Mucosa of descending colon (tissue), 3 donors: ENCODE data around the gene PCDHGB7. TPM values are rescaled to one million over a fixed set of nuclear protein-coding genes. Genes with fewer than 3 reads are reported as not detected.
A peak's percentile ranks its signal among the peaks of the same experiment; 100 is the strongest.
"Not testable (repeated sequence)": the region's sequence is repeated elsewhere in the genome, so short reads cannot be mapped to it uniquely, and the experiment has no call there.

Source experiments
- ATAC-seq: fragments of 200-7000 bp; cut with Tn5 transposase; one replicate; pipeline ENCODE4 v1.9.1; 2020; ENCODE audit warnings: mild to moderate bottlenecking, moderate library complexity
- DNase-seq, 3 donors: peaks; one replicate each; pipeline ENCODE4 v3.0.0-alpha.2; 2020
- H3K36me3 ChIP-seq: fragments of 200-600 bp; one replicate; pipeline ENCODE4 v1.8.0; 2021; ENCODE audit warnings: low read depth, mild to moderate bottlenecking
- H3K4me1 ChIP-seq: fragments of 200-600 bp; one replicate; pipeline ENCODE4 v1.8.0; 2021; ENCODE audit warnings: low read depth, mild to moderate bottlenecking
- H3K4me3 ChIP-seq: fragments of 200-600 bp; one replicate; pipeline ENCODE4 v1.8.0; 2021; ENCODE audit warnings: mild to moderate bottlenecking
- H3K9me3 ChIP-seq: fragments of 200-600 bp; one replicate; pipeline ENCODE4 v1.8.0; 2021; ENCODE audit warnings: mild to moderate bottlenecking
- CTCF ChIP-seq: fragments of 200-600 bp; IDR thresholded peaks from one replicate; pipeline ENCODE4 v1.8.0; 2022; ENCODE audit warnings: antibody characterized with exemption, mild to moderate bottlenecking
- intact Hi-C, 2 donors: fragments of 100-400 bp; cut with DNase I in 1 of 2; cut with micrococcal nuclease in 1 of 2; formaldehyde crosslinking; loops; one replicate each; pipeline versions ENCODE4 v1.11.0 to v1.11.1; 2022; cut with DNase I, micrococcal nuclease
- total RNA-seq, 3 donors: library from RNA; stranded (reverse); fragmentation: NEBNext Ultra II Directional in 2 of 3; extraction: Animal tissue kit (Norgen Biotek cat#: 25700) in 2 of 3; gene quantifications; one replicate each; pipeline versions ENCODE4 v1.2.1 to v1.2.4, GENCODE V29; 2021 to 2023
- donor health status: DM: no; HTN: no; CAD: no; lungs with moderate emphysema.
- donor health status: DM: no; HTN: no; CAD: no.
- donor health status: DM: no; HTN: yes; CAD: no.

PCDHGB7 gene
- total RNA-seq, 3 donors from 2014 or later: 4.2 to 17.9 (median 4.5) TPM

GRCh38 chr5:141397756-141398551 lies 19.5 kb upstream of the PCDHGB7 start, which contains the start of gene PCDHGB5:
Gene PCDHGB5 (plus strand): TSS chr5:141397947. CDS start chr5:141398128, 181 bp downstream.
- TF ChIP-seq CTCF: peak; percentile 18
- peaks cover 68% of the 10 kb centered on the region for H3K9me3 ChIP-seq
- H3K4me3 ChIP-seq, H3K36me3 ChIP-seq, H3K4me1 ChIP-seq, intact Hi-C loops: not testable (repeated sequence)
- peak; percentile 92 for ATAC-seq
- DNase-seq: peak in 2 of 3 donors; percentile 52 to 59

- intact Hi-C loops: no loop called here
- no peak for DNase-seq
- Histone ChIP-seq H3K9me3 (peaks cover 68% of the 10 kb centered on the region), H3K36me3 (no peaks in the 10 kb centered on the region), H3K4me1 (no peaks in the 10 kb centered on the region), H3K4me3 (no peak overlapping the region)
- no peak for TF ChIP-seq CTCF
- no peak for ATAC-seq
Observed at GRCh38 chr5:141398608-141399007, 18.9 kb upstream of the PCDHGB7 start.

- Histone ChIP-seq H3K36me3 (no peaks in the 10 kb centered on the region), H3K9me3 (peaks cover 69% of the 10 kb centered on the region), H3K4me1 (no peaks in the 10 kb centered on the region), H3K4me3 (no peak overlapping the region)
- no peak for ATAC-seq
- intact Hi-C loops: no loop called here
- DNase-seq: no peak
- TF ChIP-seq CTCF: no peak
Observed at GRCh38 chr5:141399555-141400258, 17.8 kb upstream of the PCDHGB7 start.

GRCh38 chr5:141402553-141403243 lies 14.8 kb upstream of the PCDHGB7 start, which contains the start of gene PCDHGA9:
Gene PCDHGA9 (plus strand): TSS chr5:141402778. CDS start chr5:141402953, 175 bp downstream.
- H3K9me3 ChIP-seq: peaks cover 85% of the 10 kb centered on the region
- no peak within 1 kb of the TSS for H3K4me3 ChIP-seq
- peak in 1 of 3 donors; percentile 29 for DNase-seq
- no peaks in the 10 kb centered on the region for H3K36me3 ChIP-seq
- H3K4me1 ChIP-seq: no peaks in the 10 kb centered on the region
- TF ChIP-seq CTCF: no peak
- intact Hi-C loops: no loop called here
- peak; percentile 40 for ATAC-seq

GRCh38 chr5:141403387-141403786 lies 14.1 kb upstream of the PCDHGB7 start:
- DNase-seq (no peak), ATAC-seq (no peak)
- H3K4me1 ChIP-seq: no peaks in the 10 kb centered on the region
- no peak for TF ChIP-seq CTCF
- no peak overlapping the region for H3K4me3 ChIP-seq
- no peaks in the 10 kb centered on the region for H3K36me3 ChIP-seq
- intact Hi-C loops: no loop called here
- peaks cover 88% of the 10 kb centered on the region for H3K9me3 ChIP-seq
